ENCODE results near the gene FFAR3. TPM values are rescaled to one million over a fixed set of nuclear protein-coding genes. Genes with fewer than 3 reads are reported as not detected.
A peak's percentile ranks its signal among the peaks of the same experiment; 100 is the strongest.

FFAR3 gene, protein sequence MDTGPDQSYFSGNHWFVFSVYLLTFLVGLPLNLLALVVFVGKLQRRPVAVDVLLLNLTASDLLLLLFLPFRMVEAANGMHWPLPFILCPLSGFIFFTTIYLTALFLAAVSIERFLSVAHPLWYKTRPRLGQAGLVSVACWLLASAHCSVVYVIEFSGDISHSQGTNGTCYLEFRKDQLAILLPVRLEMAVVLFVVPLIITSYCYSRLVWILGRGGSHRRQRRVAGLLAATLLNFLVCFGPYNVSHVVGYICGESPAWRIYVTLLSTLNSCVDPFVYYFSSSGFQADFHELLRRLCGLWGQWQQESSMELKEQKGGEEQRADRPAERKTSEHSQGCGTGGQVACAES
- total RNA-seq: 0.54 TPM

DNA sequence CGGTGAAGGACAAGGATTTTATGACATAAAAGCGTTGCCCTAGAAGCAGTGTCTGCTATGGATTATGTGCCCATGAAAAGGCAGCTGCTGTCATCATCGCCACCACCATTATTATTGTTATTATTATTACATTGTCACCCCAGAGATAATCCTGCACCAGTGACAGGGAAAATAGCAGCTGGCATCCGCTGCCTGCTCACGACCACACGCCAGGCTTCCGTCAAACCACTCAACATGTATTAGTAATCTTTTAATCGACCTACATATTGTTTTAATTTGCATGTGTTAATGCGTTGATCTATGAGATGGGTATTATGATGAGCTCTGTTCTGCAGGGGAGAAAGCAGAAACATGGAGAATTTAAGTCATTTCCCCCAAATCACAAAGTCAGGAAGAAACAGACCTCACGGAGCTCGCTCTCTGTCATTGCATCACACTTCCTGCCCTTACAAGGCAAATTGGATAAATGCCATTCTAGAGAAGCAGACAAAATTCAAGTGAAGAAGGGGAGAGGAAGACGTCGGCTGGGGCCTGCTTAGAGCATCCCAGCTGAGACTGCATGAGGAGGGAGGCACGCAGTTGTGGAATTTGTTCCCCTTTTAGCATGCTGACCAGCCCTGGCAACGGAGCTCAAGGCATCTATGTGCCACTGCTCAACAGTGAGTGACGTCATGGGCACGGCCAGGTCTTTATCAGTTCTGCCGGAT is at the start of gene FFAR3:
Gene FFAR3, plus strand, starts transcription at position 594 of the 707 bp plus-strand sequence. CDS start 431 bp downstream, outside the sequence.
- DNase-seq (ENCODE audit: low read depth in 2 of 3, low spot score in 2 of 3): peak in 2 of 3 donors; percentile 50 to 66

DNA sequence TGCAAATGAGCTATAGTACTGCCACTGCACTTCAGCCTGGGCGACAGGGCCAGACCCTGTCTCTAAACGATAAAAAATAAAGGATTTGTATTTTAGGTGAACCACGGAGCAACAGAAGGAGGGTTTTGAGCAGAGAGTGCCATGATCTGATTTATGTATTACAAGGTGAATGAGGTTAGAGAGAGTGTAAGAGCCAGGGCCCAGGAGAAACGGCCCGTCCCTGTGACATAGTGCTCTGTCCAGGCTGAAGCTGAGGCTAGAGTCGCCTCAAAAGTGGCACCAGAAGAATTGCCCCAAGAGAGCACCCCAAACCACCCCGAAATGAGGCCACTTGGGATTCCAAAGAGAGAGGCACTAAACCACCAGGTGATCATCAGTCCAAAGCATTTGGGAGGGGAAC is 49.4 kb upstream of the FFAR3 start:
- no peak for DNase-seq (ENCODE audit: low read depth in 2 of 3, low spot score in 2 of 3)

DNA sequence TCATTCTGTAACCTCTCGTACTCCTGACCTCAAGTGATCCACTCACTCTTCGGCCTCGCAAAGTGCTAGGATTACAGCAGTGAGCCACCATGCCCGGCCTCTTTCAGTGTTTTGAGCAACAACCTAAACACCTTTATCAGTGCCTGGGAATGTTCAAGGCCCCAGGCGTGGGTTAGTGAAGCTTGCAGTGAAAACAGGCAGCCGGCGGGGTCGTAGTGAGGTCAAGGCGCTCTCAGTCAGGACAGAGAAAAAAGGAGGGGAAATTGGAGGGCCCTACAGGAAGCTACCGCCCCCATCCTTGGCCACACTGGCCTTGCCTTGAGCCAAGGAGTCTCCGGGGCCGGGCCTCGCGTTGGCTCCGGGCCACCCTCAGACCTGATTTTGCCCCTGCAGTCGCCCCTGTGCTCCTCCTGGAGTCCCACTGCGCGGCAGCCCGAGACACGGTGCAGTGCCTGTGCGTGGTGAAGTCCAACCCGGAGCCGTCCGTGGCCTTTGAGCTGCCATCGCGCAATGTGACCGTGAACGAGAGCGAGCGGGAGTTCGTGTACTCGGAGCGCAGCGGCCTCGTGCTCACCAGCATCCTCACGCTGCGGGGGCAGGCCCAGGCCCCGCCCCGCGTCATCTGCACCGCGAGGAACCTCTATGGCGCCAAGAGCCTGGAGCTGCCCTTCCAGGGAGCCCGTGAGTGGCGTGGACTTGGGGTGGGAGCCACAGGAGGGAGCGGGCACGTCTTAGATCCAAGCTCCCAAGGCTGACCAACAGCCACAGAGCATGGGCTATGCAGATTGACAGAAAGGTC is 48.6 kb upstream of the FFAR3 start:
- no peak for DNase-seq (ENCODE audit: low read depth in 2 of 3, low spot score in 2 of 3)

DNA sequence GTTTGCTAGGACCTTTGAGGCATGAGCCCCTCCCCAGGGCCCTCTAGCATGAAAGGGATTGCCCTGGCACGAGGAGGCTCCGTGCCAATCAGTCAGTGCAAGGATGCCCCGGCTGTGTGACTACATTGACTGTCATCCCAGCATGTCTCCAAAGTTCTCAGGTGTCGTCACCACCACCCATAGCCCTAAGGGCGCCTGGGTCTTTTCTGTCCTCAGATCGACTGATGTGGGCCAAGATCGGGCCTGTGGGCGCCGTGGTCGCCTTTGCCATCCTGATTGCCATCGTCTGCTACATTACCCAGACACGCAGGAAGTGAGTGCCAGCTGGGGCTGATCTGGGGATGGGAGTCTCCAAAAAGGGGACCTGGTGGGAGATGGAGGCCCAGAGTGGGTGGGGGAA is 47.9 kb upstream of the FFAR3 start:
- DNase-seq (ENCODE audit: low read depth in 2 of 3, low spot score in 2 of 3): peak in 1 of 3 donors; percentile 47

DNA sequence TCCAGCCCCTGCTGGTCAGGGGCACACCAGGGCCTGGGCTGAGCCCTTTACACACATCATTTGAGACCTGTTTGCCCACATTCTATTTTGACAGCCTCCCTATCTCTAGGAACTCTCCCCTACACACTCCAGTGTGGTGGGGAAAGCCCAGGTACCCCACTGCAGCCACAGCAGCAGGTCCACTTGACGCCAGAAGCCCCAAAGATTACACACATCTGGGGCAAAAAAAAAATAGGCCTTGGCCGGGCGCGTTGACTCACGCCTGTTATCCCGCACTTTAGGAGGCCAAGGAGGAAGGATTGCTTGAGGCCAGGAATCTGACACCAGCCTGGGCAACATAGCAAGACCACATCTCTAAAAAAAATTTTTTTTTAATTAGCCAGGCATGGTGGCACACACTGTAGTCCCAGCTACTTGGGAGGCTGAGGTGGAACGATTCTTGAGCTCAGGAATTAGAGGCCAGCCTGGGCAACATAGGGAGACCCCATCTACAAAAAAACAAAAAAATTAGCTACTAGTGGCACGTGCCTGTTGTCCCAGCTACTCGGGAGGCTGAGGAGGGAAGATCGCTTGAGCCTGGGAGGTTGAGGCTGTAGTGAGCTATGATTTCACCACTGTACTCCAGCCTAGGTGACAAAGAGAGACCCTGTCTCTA is 47.3 kb upstream of the FFAR3 start:
- no peak for DNase-seq (ENCODE audit: low read depth in 2 of 3, low spot score in 2 of 3)

DNA sequence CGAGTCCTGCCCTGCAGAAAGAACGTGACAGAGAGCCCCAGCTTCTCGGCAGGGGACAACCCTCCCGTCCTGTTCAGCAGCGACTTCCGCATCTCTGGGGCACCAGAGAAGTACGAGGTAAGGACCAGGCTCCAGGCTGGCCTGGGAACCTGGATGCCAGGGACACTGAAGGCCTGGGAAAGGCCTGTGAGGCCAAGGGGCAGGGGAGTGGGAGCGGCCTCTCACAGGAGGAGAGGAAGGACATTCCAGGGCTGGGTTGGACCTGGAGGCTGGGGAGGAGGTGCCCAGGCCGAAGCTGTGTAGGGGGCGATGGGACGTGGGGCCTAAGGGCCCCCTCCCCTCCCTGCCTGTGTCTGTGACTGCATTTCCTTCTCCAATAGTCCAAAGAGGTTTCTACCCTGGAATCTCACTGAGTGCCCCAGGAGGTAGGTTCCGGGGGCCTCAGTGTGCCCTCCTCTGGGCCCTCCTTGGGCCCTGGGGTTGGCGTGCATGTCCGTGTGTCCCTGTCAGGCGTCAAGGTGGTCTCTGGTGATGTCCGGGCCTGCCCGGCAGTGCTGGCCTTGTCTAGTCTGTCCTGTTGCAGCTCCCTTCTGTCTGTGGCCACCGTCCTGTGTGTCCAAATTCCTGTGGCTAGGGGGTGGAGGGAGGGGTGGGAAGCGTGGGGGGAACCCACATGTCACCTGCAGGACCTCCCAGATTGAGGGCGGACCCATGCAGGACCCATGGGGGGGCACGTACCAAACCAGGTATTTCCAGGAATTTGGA is 46.2 kb upstream of the FFAR3 start:
- DNase-seq (ENCODE audit: low read depth in 2 of 3, low spot score in 2 of 3): no peak

DNA sequence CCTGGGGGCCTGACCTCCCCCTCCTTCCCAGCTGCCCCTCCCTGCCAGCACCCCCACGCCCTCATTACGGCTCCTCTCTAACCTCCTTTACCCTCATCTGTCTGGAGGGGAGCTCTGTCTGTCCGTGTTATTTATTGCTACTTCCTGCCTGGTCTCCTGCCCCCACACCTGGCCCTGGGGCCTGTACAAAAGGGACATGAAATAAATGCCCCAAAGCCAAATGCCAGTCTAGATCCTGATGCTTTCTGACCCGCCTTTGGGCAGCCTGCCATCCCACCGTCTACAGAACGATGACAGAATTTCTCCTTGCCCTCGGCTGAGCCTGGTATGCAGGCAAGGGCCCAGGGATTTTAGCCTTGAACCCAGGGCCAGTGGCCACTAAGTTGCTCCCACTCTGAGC is 44.7 kb upstream of the FFAR3 start:
- DNase-seq (ENCODE audit: low read depth in 2 of 3, low spot score in 2 of 3): peak in 1 of 3 donors; percentile 54

DNA sequence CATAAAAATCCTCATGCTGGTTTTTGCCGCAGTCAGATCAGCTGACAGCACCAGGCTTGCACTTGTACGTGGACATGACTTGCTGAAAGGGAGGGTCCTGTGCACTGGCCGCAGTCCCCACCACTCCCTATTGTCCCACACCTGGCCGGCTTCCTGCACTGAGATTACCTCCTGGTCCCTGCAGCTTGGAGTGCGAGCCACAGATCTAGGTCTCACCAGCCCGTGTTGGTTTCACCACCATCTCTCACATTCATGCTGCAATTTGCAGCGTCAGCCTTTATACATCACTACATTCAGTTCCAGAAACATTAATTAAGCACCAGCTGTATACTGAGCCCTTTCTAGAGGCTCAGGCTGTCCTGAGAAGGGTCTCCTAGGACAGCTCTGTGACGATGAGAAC is 44.2 kb upstream of the FFAR3 start:
- no peak for DNase-seq (ENCODE audit: low read depth in 2 of 3, low spot score in 2 of 3)

DNA sequence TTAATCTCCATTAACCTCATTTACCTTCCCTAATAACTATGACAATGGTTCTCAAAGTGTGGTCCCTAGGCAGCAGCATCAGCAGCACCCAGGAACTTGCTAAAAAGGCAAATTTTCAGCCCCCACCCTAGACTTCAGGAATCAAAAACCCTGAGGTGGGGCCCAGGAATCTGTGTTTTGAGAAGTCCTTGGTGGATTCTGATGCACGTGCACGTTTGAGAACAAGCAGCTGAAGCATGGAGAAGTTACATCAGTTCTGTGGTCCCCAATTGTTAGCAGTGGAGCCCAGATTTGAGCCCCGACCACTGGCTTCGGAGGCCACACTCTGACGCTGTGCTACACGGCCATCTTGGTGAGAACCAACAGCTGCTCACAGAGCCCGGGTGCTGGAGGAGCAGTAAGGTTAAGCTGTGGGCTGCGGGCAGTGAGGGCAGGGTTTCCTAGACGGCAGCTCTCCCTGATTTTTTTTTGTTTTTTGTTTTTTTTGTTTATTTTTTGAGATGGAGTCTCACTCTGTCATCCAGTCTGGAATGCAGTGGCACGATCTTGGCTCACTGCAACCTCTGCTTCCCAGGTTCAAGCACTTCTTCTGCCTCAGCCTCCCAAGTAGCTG is 43.3 kb upstream of the FFAR3 start:
- DNase-seq (ENCODE audit: low read depth in 2 of 3, low spot score in 2 of 3): no peak

DNA sequence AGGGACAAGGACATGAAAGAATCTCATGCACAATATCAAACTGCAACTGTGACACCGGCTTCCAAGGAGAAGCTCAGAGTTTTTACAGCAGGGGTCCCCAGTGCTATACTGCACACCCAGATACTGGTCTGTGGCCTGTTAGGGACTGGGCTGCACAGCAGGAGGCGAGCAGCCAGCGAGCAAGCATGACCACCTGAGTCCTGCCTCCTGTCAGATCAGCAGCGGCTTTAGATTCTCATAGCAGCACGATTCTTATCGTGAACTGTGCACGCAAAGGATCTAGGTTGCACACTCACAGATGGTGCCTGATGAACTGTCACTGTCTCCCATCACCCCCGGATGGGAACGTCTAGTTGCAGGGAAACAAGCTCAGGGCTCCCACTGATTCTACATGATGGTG is 42.4 kb upstream of the FFAR3 start:
- no peak for DNase-seq (ENCODE audit: low read depth in 2 of 3, low spot score in 2 of 3)

DNA sequence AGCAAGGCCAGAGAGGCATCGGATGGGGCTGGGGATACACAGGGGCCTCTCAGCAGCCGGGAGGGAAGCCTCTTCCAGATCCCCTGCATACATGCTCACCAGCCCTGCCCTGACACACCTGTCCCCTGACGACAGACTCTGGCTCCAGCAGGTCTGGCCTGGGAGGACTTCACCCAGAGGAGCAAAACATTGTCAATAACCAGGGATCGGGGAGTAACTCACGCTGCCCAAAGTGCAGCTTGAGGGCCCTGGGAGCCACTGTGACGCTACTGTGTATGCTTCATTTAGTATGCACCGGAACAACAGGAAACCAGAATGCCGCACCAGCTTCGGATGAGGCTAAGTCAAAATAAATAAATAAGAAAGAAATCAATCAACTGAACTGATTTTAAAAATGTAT is 41.7 kb upstream of the FFAR3 start:
- DNase-seq (ENCODE audit: low read depth in 2 of 3, low spot score in 2 of 3): no peak

DNA sequence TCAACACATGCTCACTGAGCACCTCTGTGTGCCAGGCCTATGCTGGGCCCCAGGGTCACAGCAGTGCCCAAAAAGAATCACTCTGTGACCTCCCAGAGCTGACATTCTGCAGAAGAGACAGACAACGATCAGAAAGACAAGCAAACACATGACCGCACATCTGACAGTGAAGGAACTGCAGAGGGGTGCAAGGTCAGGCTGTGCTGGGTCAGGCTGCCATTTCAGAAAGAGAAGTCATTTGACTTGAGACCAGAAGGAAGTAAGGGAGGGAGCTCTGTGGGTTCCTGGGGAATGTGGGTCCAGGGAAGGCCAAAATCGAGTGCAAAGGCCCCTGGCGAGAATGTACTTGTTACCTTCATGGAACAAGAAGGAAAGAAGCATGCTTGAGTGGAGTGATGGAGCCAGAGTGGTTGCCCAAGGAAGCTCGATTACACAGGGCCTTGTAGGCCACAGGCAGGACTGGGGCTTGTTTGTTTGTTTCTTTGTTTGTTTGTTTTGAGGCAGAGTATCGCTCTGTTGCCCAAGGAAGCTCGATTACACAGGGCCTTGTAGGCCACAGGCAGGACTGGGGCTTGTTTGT is 40.7 kb upstream of the FFAR3 start:
- DNase-seq (ENCODE audit: low read depth in 2 of 3, low spot score in 2 of 3): no peak

DNA sequence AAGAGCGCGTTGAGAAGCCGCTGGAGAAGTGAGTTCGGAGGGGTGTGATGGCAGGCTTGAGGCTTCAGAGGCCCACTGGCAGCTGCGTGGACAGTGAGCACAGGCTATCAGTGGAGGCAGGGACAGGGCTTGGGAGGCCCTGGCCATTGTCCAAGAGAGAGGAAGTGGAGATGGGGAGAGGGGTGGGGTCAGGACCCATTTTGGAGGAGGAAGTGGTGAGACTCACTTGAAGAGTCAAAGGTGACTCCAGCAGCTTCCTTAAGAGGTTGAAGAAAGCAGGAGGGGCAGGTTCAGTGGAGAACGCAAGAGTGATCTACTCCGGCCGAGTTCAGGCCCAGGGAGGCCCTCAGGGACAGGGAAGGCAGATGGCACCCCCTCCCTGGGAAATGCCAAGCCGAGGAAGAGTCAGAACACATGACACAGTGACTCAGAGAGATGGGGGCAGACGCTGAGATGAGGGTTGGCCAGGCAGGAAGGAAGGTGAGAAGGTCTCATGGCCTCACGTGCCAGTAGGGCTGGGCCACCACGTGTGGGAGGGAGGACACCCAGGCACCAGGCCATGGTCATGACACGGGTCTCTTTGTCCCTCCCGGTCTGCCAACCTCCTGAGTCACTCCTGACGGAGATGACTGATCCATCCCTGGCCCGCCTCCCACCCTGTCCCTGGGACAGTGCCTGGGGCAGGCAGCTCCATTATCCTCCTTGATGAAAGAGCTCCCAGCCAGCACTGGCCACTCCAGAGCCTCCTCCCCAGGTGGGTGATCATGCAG is 39.4 kb upstream of the FFAR3 start:
- DNase-seq (ENCODE audit: low read depth in 2 of 3, low spot score in 2 of 3): no peak

DNA sequence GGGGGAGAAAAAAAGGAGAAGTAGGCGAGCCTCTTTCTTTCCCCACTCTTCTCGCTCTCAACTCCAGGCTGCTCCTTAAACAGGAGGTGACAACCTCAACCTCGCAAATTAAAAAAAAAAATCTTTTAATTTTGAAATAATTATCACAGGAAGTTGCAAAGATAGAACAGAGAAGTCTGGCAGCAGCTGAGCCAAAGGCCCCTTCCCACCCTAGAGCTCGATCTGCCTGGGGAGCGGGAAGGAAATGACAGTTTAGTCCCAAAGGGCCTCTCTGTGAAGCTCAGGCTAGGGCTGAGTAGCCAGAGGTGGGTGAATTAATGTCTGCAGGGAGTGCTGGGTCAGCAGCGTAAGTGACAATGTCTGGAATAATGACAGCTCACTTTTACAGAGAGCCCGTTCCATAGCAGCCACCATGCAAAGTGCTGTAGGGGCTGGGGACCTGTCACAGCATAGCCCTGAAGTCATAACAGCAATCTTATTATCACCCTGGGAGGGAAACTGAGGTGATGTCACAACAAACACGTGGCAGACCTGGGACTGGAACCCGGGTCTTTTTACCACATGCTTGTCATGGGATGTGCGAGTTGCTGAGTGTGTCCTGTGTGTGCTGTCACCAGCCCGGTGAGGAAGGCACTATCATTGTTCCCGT is 38.1 kb upstream of the FFAR3 start:
- DNase-seq (ENCODE audit: low read depth in 2 of 3, low spot score in 2 of 3): no peak

DNA sequence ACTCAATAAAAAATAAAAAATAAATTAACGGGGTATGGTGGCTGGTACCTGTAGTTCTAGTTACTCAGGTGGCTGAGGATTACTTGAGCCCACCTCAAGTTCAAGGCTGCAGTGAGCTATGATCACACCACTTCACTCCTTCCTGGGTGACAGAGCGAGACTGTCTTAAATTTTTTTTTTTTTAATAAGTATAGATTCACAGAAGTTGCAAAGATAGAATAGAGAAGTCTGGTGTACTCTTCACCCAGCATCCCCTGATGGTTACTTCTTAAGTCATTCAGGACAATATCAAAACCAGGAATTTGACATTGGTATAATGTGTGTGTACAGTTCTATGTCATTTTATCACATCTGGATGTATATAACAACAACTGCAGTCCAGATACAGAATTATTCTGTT is 37.0 kb upstream of the FFAR3 start:
- no peak for DNase-seq (ENCODE audit: low read depth in 2 of 3, low spot score in 2 of 3)

DNA sequence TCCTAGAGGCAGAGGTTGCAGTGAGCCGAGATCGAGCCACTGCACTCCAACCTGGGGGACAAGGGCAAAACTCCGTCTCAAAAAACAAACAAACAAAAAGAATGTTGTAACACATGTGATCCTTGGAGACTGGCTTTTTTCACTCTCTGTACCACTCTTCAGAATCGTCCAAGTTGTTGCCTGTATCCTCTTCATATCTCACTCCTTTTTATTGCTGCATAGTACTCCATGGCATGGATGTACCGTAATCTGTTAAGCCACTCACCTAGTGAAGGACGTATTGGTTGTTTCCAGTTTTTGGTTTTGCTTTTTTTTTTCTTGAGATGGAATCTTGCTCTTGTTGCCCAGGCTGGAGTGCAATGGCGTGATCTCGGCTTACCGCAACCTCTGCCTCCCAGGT is 36.2 kb upstream of the FFAR3 start:
- DNase-seq (ENCODE audit: low read depth in 2 of 3, low spot score in 2 of 3): no peak

DNA sequence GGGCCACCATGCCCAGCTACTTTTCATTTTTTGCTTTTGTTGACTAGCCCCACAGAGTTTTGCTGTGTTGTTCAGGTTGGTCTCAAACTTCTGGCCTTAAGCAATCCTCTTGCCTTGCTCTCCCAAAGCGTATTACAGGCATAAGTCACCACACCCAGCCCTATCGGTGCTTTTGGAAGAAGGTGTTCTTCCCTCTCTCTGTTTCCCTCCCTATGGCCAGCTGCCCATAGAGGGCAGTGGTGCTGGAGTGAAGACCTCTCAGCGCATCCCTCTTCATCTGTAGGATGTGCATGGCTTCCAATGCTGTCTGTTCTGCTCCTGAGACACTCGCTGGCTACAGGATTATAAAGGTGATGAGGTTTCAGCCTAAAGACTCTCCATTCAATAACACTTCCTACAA is 30.6 kb upstream of the FFAR3 start:
- DNase-seq (ENCODE audit: low read depth in 2 of 3, low spot score in 2 of 3): no peak

DNA sequence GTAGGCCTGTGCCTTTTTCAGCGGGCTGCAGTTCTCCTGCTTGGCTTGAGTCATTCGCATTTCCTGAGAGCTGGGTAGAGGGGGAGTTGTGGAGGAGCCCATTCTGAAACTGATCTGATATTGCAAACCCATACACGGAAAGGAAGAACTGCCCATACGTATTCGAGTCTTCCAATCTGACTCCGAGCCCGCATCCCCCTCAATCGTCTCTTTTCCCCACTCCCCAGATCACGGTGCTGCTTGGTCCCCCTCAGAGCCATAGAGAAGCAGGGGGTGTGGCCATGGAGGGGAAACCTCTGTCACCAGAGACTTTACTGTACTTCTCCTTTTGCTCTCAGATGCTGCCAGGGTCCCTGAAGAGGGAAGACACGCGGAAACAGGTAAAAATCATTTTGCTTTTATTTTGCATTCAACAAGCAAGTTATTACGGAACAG is 29.4 kb upstream of the FFAR3 start, which contains the start of gene CD22:
Gene CD22, plus strand, starts transcription at position 337 of the 435 bp plus-strand sequence. CDS start 2,854 bp downstream, outside the sequence.
- peak in 2 of 3 donors; percentile 73 to 84 for DNase-seq (ENCODE audit: low read depth in 2 of 3, low spot score in 2 of 3)

Measured in hematopoietic multipotent progenitor cell (in vitro differentiated cells).